ENCODE data around the gene CWC22. TPM values are rescaled to one million over a fixed set of nuclear protein-coding genes. Genes with fewer than 3 reads are reported as not detected.

Gene CWC22
- total RNA-seq, 1 donor from 2014 or later, result 13.6 TPM

DNA sequence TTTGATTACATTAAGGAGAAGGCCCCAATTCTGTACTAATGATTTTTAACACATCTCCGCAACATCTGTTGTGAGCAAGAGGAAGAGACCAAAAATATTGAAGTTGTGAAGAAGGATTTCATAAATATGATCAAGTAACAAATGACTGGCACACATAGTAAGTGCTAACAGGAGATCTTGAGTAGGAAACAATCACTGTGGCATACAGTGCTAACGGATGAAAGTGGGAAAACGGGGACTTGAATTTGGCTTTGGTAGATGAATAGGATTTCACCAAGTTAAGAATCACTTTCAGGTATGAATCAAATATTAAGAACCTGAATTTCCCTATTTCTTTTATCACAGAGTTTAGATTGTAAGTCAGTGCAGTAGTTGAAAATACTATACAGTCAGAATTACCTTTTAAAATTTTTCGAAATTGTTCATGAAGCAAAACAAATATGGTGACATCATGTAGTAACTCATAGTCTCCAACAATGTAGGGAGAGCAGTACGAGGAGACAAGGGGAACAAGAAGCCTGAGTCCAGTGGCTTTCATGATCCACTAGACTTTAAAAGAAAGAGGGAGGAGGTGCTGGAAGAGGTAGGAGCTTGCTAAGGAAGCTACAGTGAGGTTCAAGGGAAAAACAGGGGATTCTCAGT lies 16.3 kb downstream of the CWC22 start:
- peaks cover 2 to 37% (median 25%) of the 10 kb centered on the region in 3 donors for H3K36me3 ChIP-seq (ENCODE audit: control insufficient read depth in 3 of 3, insufficient read depth in 3 of 3, low read length in 3 of 3)
- no peaks in the 10 kb centered on the region for H3K27me3 ChIP-seq (ENCODE audit: control insufficient read depth in 3 of 3, insufficient read depth in 3 of 3, low read length in 3 of 3)
- no peak overlapping the region for H3K4me3 ChIP-seq (ENCODE audit: low read length in 3 of 3)

DNA sequence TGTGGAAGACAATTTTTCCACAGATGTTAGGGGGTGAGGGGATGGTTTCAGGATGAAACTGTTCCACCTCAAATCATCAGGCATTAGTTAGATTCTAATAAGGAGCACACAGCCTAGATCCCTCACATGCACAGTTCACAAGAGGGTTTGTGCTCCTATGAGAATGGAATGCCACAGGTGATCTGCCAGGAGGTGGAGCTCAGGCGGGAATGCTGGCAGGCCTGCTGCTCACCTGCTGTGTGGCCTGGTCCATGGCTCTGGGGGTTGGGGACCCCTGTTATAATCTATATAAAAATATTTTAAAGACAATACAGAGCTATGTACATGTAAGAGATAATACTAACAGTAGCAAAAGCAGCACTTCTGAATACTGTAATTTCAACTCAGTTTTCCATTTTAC lies 19.2 kb downstream of the CWC22 start:
- no peak overlapping the region for H3K27ac ChIP-seq (ENCODE audit: low read depth, low read length)
- no peaks in the 10 kb centered on the region for H3K4me1 ChIP-seq (ENCODE audit: control insufficient read depth in 3 of 3, insufficient read depth in 3 of 3, low read length in 3 of 3)
- no peak overlapping the region for H3K4me3 ChIP-seq (ENCODE audit: low read length in 3 of 3)
- no peaks in the 10 kb centered on the region for H3K27me3 ChIP-seq (ENCODE audit: control insufficient read depth in 3 of 3, insufficient read depth in 3 of 3, low read length in 3 of 3)
- H3K9me3 ChIP-seq (ENCODE audit: control insufficient read depth in 3 of 3, low read length in 3 of 3), result no peaks in the 10 kb centered on the region
- peaks cover 2 to 46% (median 43%) of the 10 kb centered on the region in 3 donors for H3K36me3 ChIP-seq (ENCODE audit: control insufficient read depth in 3 of 3, insufficient read depth in 3 of 3, low read length in 3 of 3)
- no peak overlapping the region for H3K9ac ChIP-seq (ENCODE audit: low read depth in 1 of 3, low read length in 3 of 3)

More for the DNA sequence above, 16.3 kb downstream of the CWC22 start:
- Histone ChIP-seq H3K27ac (ENCODE audit: low read depth, low read length) (no peak overlapping the region), H3K9me3 (ENCODE audit: control insufficient read depth in 3 of 3, low read length in 3 of 3) (no peaks in the 10 kb centered on the region), H3K4me1 (ENCODE audit: control insufficient read depth in 3 of 3, insufficient read depth in 3 of 3, low read length in 3 of 3) (no peaks in the 10 kb centered on the region), H3K9ac (ENCODE audit: low read depth in 1 of 3, low read length in 3 of 3) (no peak overlapping the region)

DNA sequence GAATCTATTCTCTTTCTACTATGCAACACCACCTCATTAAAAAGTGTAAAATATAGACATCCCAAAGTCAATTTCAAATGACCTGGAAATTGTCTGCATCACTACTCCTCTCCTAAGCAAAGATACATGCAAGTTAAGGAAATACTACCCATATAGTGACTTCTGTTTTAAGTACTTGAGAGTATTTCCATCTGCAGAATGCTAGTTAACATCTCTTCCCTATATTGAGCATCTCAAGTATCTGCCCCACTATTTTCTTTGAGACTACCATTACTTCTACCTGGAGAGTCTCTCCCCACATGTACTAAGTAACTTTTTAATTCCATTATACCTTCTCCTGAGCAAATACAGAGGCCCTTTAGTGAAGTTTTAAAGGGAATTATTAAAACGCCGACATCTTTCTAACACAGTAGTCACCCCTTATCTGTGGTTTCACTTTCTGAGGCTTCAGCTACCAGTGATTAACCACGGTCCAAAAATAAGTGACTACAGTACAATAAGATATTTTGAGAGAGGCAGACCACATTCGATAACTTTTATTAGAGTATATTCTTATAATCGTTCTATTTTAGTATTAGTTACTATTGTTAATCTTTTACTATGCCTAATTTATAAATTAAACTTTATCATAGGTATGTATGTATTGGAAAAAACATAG lies 21.8 kb downstream of the CWC22 start:
- Histone ChIP-seq H3K36me3 (ENCODE audit: control insufficient read depth in 3 of 3, insufficient read depth in 3 of 3, low read length in 3 of 3) (peaks cover 9 to 47% (median 43%) of the 10 kb centered on the region in 3 donors), H3K4me3 (ENCODE audit: low read length in 3 of 3) (no peak overlapping the region), H3K9ac (ENCODE audit: low read depth in 1 of 3, low read length in 3 of 3) (no peak overlapping the region), H3K27me3 (ENCODE audit: control insufficient read depth in 3 of 3, insufficient read depth in 3 of 3, low read length in 3 of 3) (no peaks in the 10 kb centered on the region), H3K9me3 (ENCODE audit: control insufficient read depth in 3 of 3, low read length in 3 of 3) (no peaks in the 10 kb centered on the region), H3K27ac (ENCODE audit: low read depth, low read length) (no peak overlapping the region), H3K4me1 (ENCODE audit: control insufficient read depth in 3 of 3, insufficient read depth in 3 of 3, low read length in 3 of 3) (no peaks in the 10 kb centered on the region)

DNA sequence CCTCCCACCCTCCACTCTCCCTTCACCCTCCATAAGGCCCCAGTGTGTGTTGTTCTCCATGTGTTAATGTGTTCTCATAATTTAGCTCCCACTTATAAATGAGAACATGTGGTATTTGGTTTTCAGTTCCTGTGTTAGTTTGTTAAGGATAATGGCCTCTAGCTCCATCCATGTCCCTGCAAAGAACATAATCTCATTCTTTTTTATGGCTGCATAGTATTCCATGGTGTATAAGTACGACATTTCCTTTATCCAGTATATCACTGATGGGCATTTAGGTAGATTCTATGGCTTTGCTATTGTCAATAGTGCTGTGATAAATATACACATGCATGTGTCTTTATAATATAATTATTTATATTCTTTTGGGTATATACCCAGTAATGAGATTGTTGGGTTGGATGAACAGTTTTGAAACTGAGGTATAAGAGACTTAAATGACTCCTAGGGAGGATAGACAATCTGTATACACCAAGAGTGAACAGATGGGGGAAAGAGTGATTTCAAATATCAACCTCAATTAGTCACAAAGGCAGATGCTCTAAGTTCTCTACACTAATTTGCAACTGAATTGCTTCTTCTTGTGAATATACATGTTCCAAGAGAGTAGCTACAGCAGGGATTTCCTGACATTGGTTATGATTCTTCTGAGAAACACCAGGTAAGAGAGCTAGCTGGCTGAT lies 23.7 kb downstream of the CWC22 start:
- Histone ChIP-seq H3K4me3 (ENCODE audit: low read length in 3 of 3) (no peak overlapping the region), H3K9ac (ENCODE audit: low read depth in 1 of 3, low read length in 3 of 3) (no peak overlapping the region), H3K27me3 (ENCODE audit: control insufficient read depth in 3 of 3, insufficient read depth in 3 of 3, low read length in 3 of 3) (no peaks in the 10 kb centered on the region), H3K36me3 (ENCODE audit: control insufficient read depth in 3 of 3, insufficient read depth in 3 of 3, low read length in 3 of 3) (peaks cover 9 to 56% (median 52%) of the 10 kb centered on the region in 3 donors), H3K27ac (ENCODE audit: low read depth, low read length) (no peak overlapping the region), H3K9me3 (ENCODE audit: control insufficient read depth in 3 of 3, low read length in 3 of 3) (no peaks in the 10 kb centered on the region), H3K4me1 (ENCODE audit: control insufficient read depth in 3 of 3, insufficient read depth in 3 of 3, low read length in 3 of 3) (no peaks in the 10 kb centered on the region)

DNA sequence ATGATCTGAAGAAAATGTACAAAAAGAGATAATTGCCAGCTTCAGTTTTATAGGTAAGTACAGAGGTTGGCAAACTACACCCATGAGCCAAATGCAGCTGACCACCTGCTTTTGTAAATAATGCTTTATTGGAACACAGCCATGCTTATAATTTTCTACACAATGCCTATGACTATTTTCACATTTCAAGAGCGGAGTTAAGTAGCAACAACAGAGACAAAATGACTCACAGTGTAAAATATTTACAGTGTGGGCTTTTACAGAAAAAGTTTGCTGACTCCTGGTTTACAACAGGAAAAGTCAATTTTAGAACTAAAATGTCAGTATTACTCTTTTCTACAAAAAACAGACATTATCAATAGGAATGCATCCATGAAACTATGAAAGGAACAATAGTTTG lies 26.0 kb downstream of the CWC22 start:
- no peaks in the 10 kb centered on the region for H3K9me3 ChIP-seq (ENCODE audit: control insufficient read depth in 3 of 3, low read length in 3 of 3)
- H3K4me1 ChIP-seq (ENCODE audit: control insufficient read depth in 3 of 3, insufficient read depth in 3 of 3, low read length in 3 of 3), result no peaks in the 10 kb centered on the region
- no peak overlapping the region for H3K4me3 ChIP-seq (ENCODE audit: low read length in 3 of 3)
- peaks cover 7 to 44% (median 38%) of the 10 kb centered on the region in 3 donors for H3K36me3 ChIP-seq (ENCODE audit: control insufficient read depth in 3 of 3, insufficient read depth in 3 of 3, low read length in 3 of 3)
- no peak overlapping the region for H3K9ac ChIP-seq (ENCODE audit: low read depth in 1 of 3, low read length in 3 of 3)
- H3K27me3 ChIP-seq (ENCODE audit: control insufficient read depth in 3 of 3, insufficient read depth in 3 of 3, low read length in 3 of 3), result no peaks in the 10 kb centered on the region
- H3K27ac ChIP-seq (ENCODE audit: low read depth, low read length), result no peak overlapping the region

DNA sequence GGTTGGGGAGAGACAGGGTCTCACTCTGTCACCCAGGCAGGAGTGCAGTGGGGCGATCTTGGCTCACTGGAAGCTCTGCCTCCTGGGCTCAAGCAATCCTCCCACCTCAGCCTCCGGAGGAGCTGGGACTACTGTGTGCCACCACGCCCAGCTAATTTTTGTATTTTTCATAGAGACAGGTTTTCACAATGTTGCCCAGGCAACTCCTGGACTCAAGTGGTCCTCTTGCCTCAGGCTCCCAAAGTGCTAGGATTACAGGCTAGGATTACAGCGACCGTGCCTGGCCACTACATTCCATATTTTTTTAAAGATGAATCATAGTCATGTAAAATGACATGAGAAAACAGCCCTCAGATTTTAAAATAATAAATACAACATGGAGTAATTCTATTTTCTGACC lies 32.3 kb downstream of the CWC22 start:
- H3K36me3 ChIP-seq (ENCODE audit: control insufficient read depth in 3 of 3, insufficient read depth in 3 of 3, low read length in 3 of 3), result peaks cover 4 to 36% (median 23%) of the 10 kb centered on the region in 3 donors
- H3K4me1 ChIP-seq (ENCODE audit: control insufficient read depth in 3 of 3, insufficient read depth in 3 of 3, low read length in 3 of 3), result no peaks in the 10 kb centered on the region
- no peak overlapping the region for H3K27ac ChIP-seq (ENCODE audit: low read depth, low read length)
- no peak overlapping the region for H3K9ac ChIP-seq (ENCODE audit: low read depth in 1 of 3, low read length in 3 of 3)
- no peaks in the 10 kb centered on the region for H3K9me3 ChIP-seq (ENCODE audit: control insufficient read depth in 3 of 3, low read length in 3 of 3)
- no peak overlapping the region for H3K4me3 ChIP-seq (ENCODE audit: low read length in 3 of 3)
- H3K27me3 ChIP-seq (ENCODE audit: control insufficient read depth in 3 of 3, insufficient read depth in 3 of 3, low read length in 3 of 3), result no peaks in the 10 kb centered on the region

- no peak overlapping the region for H3K27ac ChIP-seq (ENCODE audit: low read depth, low read length)
- H3K4me3 ChIP-seq (ENCODE audit: low read length in 3 of 3), result no peak overlapping the region
- H3K9me3 ChIP-seq (ENCODE audit: control insufficient read depth in 3 of 3, low read length in 3 of 3), result no peaks in the 10 kb centered on the region
- no peaks in the 10 kb centered on the region for H3K4me1 ChIP-seq (ENCODE audit: control insufficient read depth in 3 of 3, insufficient read depth in 3 of 3, low read length in 3 of 3)
- peaks cover 5 to 41% (median 36%) of the 10 kb centered on the region in 3 donors for H3K36me3 ChIP-seq (ENCODE audit: control insufficient read depth in 3 of 3, insufficient read depth in 3 of 3, low read length in 3 of 3)
- H3K27me3 ChIP-seq (ENCODE audit: control insufficient read depth in 3 of 3, insufficient read depth in 3 of 3, low read length in 3 of 3), result no peaks in the 10 kb centered on the region
- no peak overlapping the region for H3K9ac ChIP-seq (ENCODE audit: low read depth in 1 of 3, low read length in 3 of 3)
Measured at GRCh38 chr2:179966778-179967394, 40.2 kb downstream of the CWC22 start.

GRCh38 chr2:179965291-179966258 lies 41.5 kb downstream of the CWC22 start:
- H3K4me1 ChIP-seq (ENCODE audit: control insufficient read depth in 3 of 3, insufficient read depth in 3 of 3, low read length in 3 of 3), result no peaks in the 10 kb centered on the region
- peaks cover 5 to 35% (median 34%) of the 10 kb centered on the region in 3 donors for H3K36me3 ChIP-seq (ENCODE audit: control insufficient read depth in 3 of 3, insufficient read depth in 3 of 3, low read length in 3 of 3)
- H3K9me3 ChIP-seq (ENCODE audit: control insufficient read depth in 3 of 3, low read length in 3 of 3), result no peaks in the 10 kb centered on the region
- no peak overlapping the region for H3K4me3 ChIP-seq (ENCODE audit: low read length in 3 of 3)
- H3K9ac ChIP-seq (ENCODE audit: low read depth in 1 of 3, low read length in 3 of 3), result no peak overlapping the region
- H3K27me3 ChIP-seq (ENCODE audit: control insufficient read depth in 3 of 3, insufficient read depth in 3 of 3, low read length in 3 of 3), result no peaks in the 10 kb centered on the region
- H3K27ac ChIP-seq (ENCODE audit: low read depth, low read length), result no peak overlapping the region

GRCh38 chr2:179963626-179964025 lies 43.5 kb downstream of the CWC22 start:
- no peaks in the 10 kb centered on the region for H3K27me3 ChIP-seq (ENCODE audit: control insufficient read depth in 3 of 3, insufficient read depth in 3 of 3, low read length in 3 of 3)
- H3K4me3 ChIP-seq (ENCODE audit: low read length in 3 of 3), result no peak overlapping the region
- H3K9me3 ChIP-seq (ENCODE audit: control insufficient read depth in 3 of 3, low read length in 3 of 3), result no peaks in the 10 kb centered on the region
- no peak overlapping the region for H3K9ac ChIP-seq (ENCODE audit: low read depth in 1 of 3, low read length in 3 of 3)
- H3K4me1 ChIP-seq (ENCODE audit: control insufficient read depth in 3 of 3, insufficient read depth in 3 of 3, low read length in 3 of 3), result no peaks in the 10 kb centered on the region
- peaks cover 3 to 30% (median 26%) of the 10 kb centered on the region in 3 donors for H3K36me3 ChIP-seq (ENCODE audit: control insufficient read depth in 3 of 3, insufficient read depth in 3 of 3, low read length in 3 of 3)
- no peak overlapping the region for H3K27ac ChIP-seq (ENCODE audit: low read depth, low read length)

Measured in skeletal muscle tissue (tissue), 4 donors.